DND-41 (cell line): ENCODE results near the gene SPTBN4.

Source experiments
- ATAC-seq: fragments of 200-7000 bp; cut with Tn5 transposase; 3 replicates; pipeline ENCODE4 v1.9.1; 2021; ENCODE audit warnings: low read depth; ENCODE audit not compliant: insufficient read depth
- DNase-seq: peaks from one replicate; pipeline ENCODE4 v3.0.0-alpha.2; 2020
- H2AFZ ChIP-seq: 2 replicates; pipeline ENCODE4 v1.6.0; 2012; ENCODE audit warnings: low read depth, low read length
- H3K27ac ChIP-seq: 2 replicates; pipeline ENCODE4 v1.5.1; 2012; ENCODE audit warnings: low read length, inconsistent platforms
- H3K27me3 ChIP-seq: fragments of 200-600 bp; sonication (generic); 2 replicates; pipeline ENCODE4 v1.6.0; 2012; ENCODE audit warnings: low read length, mild to moderate bottlenecking, inconsistent platforms; ENCODE audit not compliant: insufficient read depth, poor library complexity
- H3K36me3 ChIP-seq: 2 replicates; pipeline ENCODE4 v1.5.1; 2012; ENCODE audit warnings: low read length, inconsistent platforms; ENCODE audit not compliant: insufficient read depth
- H3K4me1 ChIP-seq: 2 replicates; pipeline ENCODE4 v1.5.1; 2012; ENCODE audit warnings: mild to moderate bottlenecking, low read length; ENCODE audit not compliant: insufficient read depth
- H3K4me2 ChIP-seq: 2 replicates; pipeline ENCODE4 v1.6.0; 2012; ENCODE audit warnings: mild to moderate bottlenecking, moderate library complexity, low read length, inconsistent platforms; ENCODE audit not compliant: insufficient read depth
- H3K4me3 ChIP-seq, 2 experiments: fragments of 200-600 bp in 1 of 2; shearing (Covaris generic) in 1 of 2; 2 replicates each; pipeline ENCODE4 v1.5.1; 2012 to 2016; ENCODE audit warnings: inconsistent platforms in 2 of 2, low read length in 2 of 2, mild to moderate bottlenecking in 2 of 2, low read depth in 1 of 2, moderate library complexity in 1 of 2
- H3K79me2 ChIP-seq: 2 replicates; pipeline ENCODE4 v1.6.0; 2012; ENCODE audit warnings: low read length, inconsistent platforms; ENCODE audit not compliant: insufficient read depth
- H3K9ac ChIP-seq: 2 replicates; pipeline ENCODE4 v1.6.0; 2012; ENCODE audit warnings: low read depth, mild to moderate bottlenecking, inconsistent platforms, low read length, moderate library complexity
- H3K9me3 ChIP-seq: 2 replicates; pipeline ENCODE4 v1.5.1; 2012; ENCODE audit warnings: low read length, moderate library complexity, mild to moderate bottlenecking, inconsistent platforms; ENCODE audit not compliant: insufficient read depth, severe bottlenecking
- H4K20me1 ChIP-seq: 2 replicates; pipeline ENCODE4 v1.6.0; 2012; ENCODE audit warnings: low read length; ENCODE audit not compliant: insufficient read depth
- EZH2 ChIP-seq: IDR thresholded peaks from 3 replicates; pipeline ENCODE4 v1.6.1; 2012; ENCODE audit warnings: borderline replicate concordance, low read depth, mild to moderate bottlenecking, moderate library complexity, low read length, inconsistent platforms; ENCODE audit not compliant: severe bottlenecking
- TF ChIP-seq, protein P1 (sequence below): IDR thresholded peaks from 2 replicates; pipeline ENCODE4 v1.5.1; 2012; ENCODE audit warnings: borderline replicate concordance, low read length, moderate library complexity, mild to moderate bottlenecking; ENCODE audit not compliant: poor library complexity, severe bottlenecking; ENCODE audit errors: extremely low read depth

Gene SPTBN4

DNA sequence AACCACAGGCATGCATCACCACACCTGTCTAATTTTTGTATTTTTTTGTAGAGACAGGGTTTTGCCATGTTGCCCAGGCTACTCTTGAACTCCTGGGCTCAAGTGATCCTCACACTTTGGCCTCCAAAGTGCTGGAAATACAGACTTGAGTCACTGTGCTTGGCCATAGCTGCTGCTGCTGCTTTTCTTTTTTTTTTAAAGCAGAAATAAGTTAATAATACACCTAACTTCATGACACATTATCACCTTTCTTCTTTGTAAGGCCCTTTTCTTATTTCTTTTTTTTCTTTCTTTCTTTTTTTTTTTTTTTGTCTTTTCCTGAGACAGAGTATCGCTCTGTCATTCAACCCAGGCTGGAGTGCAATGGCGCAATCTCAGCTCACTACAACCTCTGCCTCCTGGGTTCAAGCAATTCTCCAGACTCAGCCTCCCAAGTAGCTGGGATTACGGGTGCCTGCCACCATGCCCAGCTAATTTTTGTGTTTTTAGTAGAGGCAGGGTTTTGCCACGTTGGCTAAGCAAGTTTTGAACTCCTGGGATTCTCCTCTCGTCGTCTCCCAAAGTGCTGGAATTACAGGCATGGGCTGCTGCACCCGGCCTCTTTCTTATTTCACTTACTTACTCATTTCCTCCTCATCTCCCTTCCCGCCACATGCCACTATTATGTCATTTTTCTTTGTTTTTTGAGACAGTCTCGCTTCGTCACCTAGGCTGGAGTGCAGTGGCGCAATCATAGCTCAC, 118.6 kb downstream of the SPTBN4 start:
- no peak overlapping the region for H3K27ac ChIP-seq
- no peaks in the 10 kb centered on the region for H3K4me1 ChIP-seq
- H3K36me3 ChIP-seq: peaks cover 49% of the 10 kb centered on the region
- H3K9me3 ChIP-seq: no peaks in the 10 kb centered on the region
- H2AFZ ChIP-seq: no peak overlapping the region
- no peaks in the 10 kb centered on the region for H4K20me1 ChIP-seq
- H3K4me3 ChIP-seq: no peak overlapping the region
- DNase-seq (no peak), ATAC-seq (no peak)
- TF ChIP-seq, protein P1, sequence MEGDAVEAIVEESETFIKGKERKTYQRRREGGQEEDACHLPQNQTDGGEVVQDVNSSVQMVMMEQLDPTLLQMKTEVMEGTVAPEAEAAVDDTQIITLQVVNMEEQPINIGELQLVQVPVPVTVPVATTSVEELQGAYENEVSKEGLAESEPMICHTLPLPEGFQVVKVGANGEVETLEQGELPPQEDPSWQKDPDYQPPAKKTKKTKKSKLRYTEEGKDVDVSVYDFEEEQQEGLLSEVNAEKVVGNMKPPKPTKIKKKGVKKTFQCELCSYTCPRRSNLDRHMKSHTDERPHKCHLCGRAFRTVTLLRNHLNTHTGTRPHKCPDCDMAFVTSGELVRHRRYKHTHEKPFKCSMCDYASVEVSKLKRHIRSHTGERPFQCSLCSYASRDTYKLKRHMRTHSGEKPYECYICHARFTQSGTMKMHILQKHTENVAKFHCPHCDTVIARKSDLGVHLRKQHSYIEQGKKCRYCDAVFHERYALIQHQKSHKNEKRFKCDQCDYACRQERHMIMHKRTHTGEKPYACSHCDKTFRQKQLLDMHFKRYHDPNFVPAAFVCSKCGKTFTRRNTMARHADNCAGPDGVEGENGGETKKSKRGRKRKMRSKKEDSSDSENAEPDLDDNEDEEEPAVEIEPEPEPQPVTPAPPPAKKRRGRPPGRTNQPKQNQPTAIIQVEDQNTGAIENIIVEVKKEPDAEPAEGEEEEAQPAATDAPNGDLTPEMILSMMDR: no peak
- TF ChIP-seq EZH2: no peak
- no peaks in the 10 kb centered on the region for H3K27me3 ChIP-seq
- no peak overlapping the region for H3K4me2 ChIP-seq
- H3K9ac ChIP-seq: no peak overlapping the region
- no peaks in the 10 kb centered on the region for H3K79me2 ChIP-seq

DNA sequence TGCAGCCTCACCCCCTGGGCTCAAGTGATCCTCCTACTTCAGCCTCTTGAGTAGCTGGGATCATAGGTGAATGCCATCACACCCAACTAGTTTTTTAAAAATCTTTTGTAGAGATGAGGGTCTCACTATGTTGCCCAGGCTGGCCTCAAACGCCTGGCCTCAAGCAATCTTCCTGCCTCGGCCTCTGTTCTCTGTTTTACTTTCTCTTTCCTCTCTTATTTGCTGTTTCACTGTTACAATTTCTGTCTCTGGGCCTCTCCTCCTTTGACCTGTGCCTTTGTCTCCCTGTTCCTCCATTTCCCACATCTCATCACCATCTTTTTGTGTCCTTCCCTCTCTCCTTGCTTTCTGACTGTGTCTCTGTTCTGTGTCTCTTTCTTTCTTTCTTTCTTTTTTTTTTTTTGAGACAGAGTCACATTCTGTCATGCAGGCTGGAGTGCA, 119.2 kb downstream of the SPTBN4 start:
- no peak for DNase-seq
- Histone ChIP-seq H2AFZ (no peak overlapping the region), H3K9ac (no peak overlapping the region), H3K4me2 (no peak overlapping the region), H4K20me1 (no peaks in the 10 kb centered on the region), H3K27me3 (no peaks in the 10 kb centered on the region), H3K4me1 (no peaks in the 10 kb centered on the region), H3K79me2 (no peaks in the 10 kb centered on the region), H3K9me3 (no peaks in the 10 kb centered on the region), H3K4me3 (no peak overlapping the region), H3K36me3 (peaks cover 43% of the 10 kb centered on the region), H3K27ac (no peak overlapping the region)
- ATAC-seq: no peak
- TF ChIP-seq EZH2: no peak
- TF ChIP-seq, protein P1: no peak

DNA sequence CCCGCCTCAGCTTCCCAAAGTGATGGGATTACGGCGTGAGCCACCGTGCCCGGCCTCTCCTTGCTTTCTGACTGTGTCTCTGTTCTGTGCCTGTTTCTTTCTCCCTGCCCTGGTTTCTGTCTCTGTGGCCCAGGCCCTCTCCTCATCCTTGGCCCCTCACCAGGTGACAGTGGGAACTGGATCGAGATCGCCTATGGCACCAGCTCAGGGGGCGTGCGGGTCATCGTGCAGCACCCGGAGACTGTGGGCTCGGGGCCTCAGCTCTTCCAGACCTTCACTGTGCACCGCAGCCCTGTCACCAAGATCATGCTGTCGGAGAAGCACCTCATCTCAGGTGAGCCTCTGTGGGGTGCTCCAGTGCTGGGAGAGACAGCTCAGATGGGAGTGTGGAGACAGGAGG, 119.8 kb downstream of the SPTBN4 start:
- no peak overlapping the region for H3K27ac ChIP-seq
- H2AFZ ChIP-seq: no peak overlapping the region
- TF ChIP-seq EZH2: no peak
- TF ChIP-seq, protein P1: no peak
- DNase-seq (no peak), ATAC-seq (no peak)
- no peaks in the 10 kb centered on the region for H3K4me1 ChIP-seq
- H3K9ac ChIP-seq: no peak overlapping the region
- no peaks in the 10 kb centered on the region for H3K9me3 ChIP-seq
- H4K20me1 ChIP-seq: no peaks in the 10 kb centered on the region
- H3K27me3 ChIP-seq: no peaks in the 10 kb centered on the region
- no peak overlapping the region for H3K4me3 ChIP-seq
- no peaks in the 10 kb centered on the region for H3K79me2 ChIP-seq
- no peak overlapping the region for H3K4me2 ChIP-seq
- peaks cover 41% of the 10 kb centered on the region for H3K36me3 ChIP-seq
